ENCODE measurements around the gene PTGFRN. TPM values are rescaled to one million over a fixed set of nuclear protein-coding genes. Genes with fewer than 3 reads are reported as not detected.

Gene PTGFRN
- total RNA-seq, 1 experiment from 2014 or later: 38.7 TPM

DNA sequence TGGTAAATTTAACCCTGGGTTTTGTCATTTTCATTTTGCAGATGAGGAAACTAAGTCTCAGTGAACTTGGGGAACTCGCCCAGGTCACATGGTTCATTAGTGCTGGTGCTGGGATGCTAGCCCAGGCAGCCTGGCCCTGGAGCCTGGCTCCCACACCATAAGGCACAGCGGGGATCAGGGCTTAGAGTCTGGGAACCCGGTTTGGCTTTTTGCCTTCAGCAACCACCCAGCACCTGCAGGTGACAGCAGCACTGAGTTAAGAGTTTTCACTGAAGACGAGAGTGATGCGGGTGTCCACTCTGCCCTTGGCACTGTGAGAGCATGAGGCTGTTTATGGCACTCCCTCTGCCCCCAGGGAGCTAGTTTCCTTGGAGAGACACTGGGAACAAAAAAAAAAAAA, 73.4 kb downstream of the PTGFRN start:
- H3K4me3 Mint-ChIP-seq: no peak overlapping the region
- H3K9me3 Mint-ChIP-seq: no peaks in the 10 kb centered on the region
- POLR2A ChIA-PET: interaction anchor here (0.6 to 0.8 kb wide), 2 partner anchors 68 to 77 kb away, joined by 3 to 4 read pairs; partner anchors contain the start of gene TTF2
- peaks cover 18% of the 10 kb centered on the region for H3K36me3 Mint-ChIP-seq
- CTCF ChIA-PET: interaction anchor here (0.8 to 1.4 kb wide), 5 partner anchors 26 to 408 kb away, joined by 3 to 4 read pairs (median 3); no protein-coding TSS in a partner anchor
- no peaks in the 10 kb centered on the region for H3K27me3 Mint-ChIP-seq (ENCODE audit: low read depth)
- TF ChIP-seq NFATC4 (CRISPR knock-in tag; IDR thresholded peaks at IDR 0.05) (no peak), SOX15 (CRISPR knock-in tag; IDR thresholded peaks at IDR 0.05) (no peak), TEAD1 (CRISPR knock-in tag; IDR thresholded peaks at IDR 0.05) (no peak), EMX1 (CRISPR knock-in tag; IDR thresholded peaks at IDR 0.05) (no peak), ESRRA (CRISPR knock-in tag; IDR thresholded peaks at IDR 0.05; ENCODE audit: borderline replicate concordance) (no peak), GTF2I (CRISPR knock-in tag; conservative IDR thresholded peaks at IDR 0.05) (no peak)
- TF ChIP-seq, protein P1, sequence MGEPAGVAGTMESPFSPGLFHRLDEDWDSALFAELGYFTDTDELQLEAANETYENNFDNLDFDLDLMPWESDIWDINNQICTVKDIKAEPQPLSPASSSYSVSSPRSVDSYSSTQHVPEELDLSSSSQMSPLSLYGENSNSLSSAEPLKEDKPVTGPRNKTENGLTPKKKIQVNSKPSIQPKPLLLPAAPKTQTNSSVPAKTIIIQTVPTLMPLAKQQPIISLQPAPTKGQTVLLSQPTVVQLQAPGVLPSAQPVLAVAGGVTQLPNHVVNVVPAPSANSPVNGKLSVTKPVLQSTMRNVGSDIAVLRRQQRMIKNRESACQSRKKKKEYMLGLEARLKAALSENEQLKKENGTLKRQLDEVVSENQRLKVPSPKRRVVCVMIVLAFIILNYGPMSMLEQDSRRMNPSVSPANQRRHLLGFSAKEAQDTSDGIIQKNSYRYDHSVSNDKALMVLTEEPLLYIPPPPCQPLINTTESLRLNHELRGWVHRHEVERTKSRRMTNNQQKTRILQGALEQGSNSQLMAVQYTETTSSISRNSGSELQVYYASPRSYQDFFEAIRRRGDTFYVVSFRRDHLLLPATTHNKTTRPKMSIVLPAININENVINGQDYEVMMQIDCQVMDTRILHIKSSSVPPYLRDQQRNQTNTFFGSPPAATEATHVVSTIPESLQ (CRISPR knock-in tag; IDR thresholded peaks at IDR 0.05): no peak
- TF ChIP-seq, protein P2, sequence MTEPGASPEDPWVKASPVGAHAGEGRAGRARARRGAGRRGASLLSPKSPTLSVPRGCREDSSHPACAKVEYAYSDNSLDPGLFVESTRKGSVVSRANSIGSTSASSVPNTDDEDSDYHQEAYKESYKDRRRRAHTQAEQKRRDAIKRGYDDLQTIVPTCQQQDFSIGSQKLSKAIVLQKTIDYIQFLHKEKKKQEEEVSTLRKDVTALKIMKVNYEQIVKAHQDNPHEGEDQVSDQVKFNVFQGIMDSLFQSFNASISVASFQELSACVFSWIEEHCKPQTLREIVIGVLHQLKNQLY (CRISPR knock-in tag; IDR thresholded peaks at IDR 0.05): no peak
- TF ChIP-seq, protein P3, sequence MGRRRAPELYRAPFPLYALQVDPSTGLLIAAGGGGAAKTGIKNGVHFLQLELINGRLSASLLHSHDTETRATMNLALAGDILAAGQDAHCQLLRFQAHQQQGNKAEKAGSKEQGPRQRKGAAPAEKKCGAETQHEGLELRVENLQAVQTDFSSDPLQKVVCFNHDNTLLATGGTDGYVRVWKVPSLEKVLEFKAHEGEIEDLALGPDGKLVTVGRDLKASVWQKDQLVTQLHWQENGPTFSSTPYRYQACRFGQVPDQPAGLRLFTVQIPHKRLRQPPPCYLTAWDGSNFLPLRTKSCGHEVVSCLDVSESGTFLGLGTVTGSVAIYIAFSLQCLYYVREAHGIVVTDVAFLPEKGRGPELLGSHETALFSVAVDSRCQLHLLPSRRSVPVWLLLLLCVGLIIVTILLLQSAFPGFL (CRISPR knock-in tag; IDR thresholded peaks at IDR 0.05; ENCODE audit: borderline replicate concordance): no peak
- TF ChIP-seq, protein P4, sequence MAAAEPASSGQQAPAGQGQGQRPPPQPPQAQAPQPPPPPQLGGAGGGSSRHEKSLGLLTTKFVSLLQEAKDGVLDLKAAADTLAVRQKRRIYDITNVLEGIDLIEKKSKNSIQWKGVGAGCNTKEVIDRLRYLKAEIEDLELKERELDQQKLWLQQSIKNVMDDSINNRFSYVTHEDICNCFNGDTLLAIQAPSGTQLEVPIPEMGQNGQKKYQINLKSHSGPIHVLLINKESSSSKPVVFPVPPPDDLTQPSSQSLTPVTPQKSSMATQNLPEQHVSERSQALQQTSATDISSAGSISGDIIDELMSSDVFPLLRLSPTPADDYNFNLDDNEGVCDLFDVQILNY (CRISPR knock-in tag; IDR thresholded peaks at IDR 0.05): no peak
- no peak for ATAC-seq
- DNase-seq (ENCODE audit: low spot score): no peak
- no peak overlapping the region for H3K27ac Mint-ChIP-seq
- H3K4me1 Mint-ChIP-seq: peaks cover 10% of the 10 kb centered on the region

DNA sequence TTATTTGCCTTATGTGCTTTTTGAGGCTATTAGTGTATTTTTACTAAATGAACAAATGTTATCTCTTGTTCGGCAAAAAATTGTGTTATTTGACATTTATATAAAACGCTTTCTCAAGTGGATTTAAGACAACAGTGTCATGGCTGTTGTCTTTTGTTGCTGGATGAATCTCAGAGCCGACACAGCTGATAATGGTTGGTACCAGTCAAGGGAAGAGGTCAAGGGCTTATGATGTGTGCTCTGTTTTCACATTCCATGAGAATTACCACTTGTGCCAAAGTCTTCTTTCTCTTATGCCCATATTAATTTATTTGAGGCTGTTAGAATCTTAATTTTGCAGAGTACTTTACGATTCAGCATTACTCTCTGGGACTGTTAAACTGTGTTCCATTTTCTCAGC, 74.0 kb downstream of the PTGFRN start:
- Mint-ChIP-seq H3K4me3 (no peak overlapping the region), H3K27ac (no peak overlapping the region; the same call in 1 of the 2 replicates), H3K4me1 (peaks cover 10% of the 10 kb centered on the region), H3K36me3 (peaks cover 23% of the 10 kb centered on the region), H3K9me3 (no peaks in the 10 kb centered on the region), H3K27me3 (ENCODE audit: low read depth) (no peaks in the 10 kb centered on the region)
- no peak for TF ChIP-seq GTF2I (CRISPR knock-in tag; conservative IDR thresholded peaks at IDR 0.05)
- no peak for TF ChIP-seq ESRRA (CRISPR knock-in tag; IDR thresholded peaks at IDR 0.05; ENCODE audit: borderline replicate concordance)
- TF ChIP-seq, protein P5, sequence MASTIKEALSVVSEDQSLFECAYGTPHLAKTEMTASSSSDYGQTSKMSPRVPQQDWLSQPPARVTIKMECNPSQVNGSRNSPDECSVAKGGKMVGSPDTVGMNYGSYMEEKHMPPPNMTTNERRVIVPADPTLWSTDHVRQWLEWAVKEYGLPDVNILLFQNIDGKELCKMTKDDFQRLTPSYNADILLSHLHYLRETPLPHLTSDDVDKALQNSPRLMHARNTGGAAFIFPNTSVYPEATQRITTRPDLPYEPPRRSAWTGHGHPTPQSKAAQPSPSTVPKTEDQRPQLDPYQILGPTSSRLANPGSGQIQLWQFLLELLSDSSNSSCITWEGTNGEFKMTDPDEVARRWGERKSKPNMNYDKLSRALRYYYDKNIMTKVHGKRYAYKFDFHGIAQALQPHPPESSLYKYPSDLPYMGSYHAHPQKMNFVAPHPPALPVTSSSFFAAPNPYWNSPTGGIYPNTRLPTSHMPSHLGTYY (CRISPR knock-in tag; IDR thresholded peaks at IDR 0.05): no peak
- TF ChIP-seq, protein P6, sequence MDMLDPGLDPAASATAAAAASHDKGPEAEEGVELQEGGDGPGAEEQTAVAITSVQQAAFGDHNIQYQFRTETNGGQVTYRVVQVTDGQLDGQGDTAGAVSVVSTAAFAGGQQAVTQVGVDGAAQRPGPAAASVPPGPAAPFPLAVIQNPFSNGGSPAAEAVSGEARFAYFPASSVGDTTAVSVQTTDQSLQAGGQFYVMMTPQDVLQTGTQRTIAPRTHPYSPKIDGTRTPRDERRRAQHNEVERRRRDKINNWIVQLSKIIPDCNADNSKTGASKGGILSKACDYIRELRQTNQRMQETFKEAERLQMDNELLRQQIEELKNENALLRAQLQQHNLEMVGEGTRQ (CRISPR knock-in tag; IDR thresholded peaks at IDR 0.05): no peak
- TF ChIP-seq, protein P7, sequence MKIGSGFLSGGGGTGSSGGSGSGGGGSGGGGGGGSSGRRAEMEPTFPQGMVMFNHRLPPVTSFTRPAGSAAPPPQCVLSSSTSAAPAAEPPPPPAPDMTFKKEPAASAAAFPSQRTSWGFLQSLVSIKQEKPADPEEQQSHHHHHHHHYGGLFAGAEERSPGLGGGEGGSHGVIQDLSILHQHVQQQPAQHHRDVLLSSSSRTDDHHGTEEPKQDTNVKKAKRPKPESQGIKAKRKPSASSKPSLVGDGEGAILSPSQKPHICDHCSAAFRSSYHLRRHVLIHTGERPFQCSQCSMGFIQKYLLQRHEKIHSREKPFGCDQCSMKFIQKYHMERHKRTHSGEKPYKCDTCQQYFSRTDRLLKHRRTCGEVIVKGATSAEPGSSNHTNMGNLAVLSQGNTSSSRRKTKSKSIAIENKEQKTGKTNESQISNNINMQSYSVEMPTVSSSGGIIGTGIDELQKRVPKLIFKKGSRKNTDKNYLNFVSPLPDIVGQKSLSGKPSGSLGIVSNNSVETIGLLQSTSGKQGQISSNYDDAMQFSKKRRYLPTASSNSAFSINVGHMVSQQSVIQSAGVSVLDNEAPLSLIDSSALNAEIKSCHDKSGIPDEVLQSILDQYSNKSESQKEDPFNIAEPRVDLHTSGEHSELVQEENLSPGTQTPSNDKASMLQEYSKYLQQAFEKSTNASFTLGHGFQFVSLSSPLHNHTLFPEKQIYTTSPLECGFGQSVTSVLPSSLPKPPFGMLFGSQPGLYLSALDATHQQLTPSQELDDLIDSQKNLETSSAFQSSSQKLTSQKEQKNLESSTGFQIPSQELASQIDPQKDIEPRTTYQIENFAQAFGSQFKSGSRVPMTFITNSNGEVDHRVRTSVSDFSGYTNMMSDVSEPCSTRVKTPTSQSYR (CRISPR knock-in tag; IDR thresholded peaks at IDR 0.05): no peak
- no peak for TF ChIP-seq FOXK1 (CRISPR knock-in tag; IDR thresholded peaks at IDR 0.05)
- no peak for TF ChIP-seq TCF7 (CRISPR knock-in tag; IDR thresholded peaks at IDR 0.05; ENCODE audit: low read depth)
- TF ChIP-seq, protein P8, sequence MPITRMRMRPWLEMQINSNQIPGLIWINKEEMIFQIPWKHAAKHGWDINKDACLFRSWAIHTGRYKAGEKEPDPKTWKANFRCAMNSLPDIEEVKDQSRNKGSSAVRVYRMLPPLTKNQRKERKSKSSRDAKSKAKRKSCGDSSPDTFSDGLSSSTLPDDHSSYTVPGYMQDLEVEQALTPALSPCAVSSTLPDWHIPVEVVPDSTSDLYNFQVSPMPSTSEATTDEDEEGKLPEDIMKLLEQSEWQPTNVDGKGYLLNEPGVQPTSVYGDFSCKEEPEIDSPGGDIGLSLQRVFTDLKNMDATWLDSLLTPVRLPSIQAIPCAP (CRISPR knock-in tag; IDR thresholded peaks at IDR 0.05): no peak
- ChIA-PET POLR2A (no interaction called here), CTCF (interaction anchor here (0.8 to 1.4 kb wide), 5 partner anchors 26 to 409 kb away, joined by 3 to 4 read pairs (median 3); no protein-coding TSS in a partner anchor)
- ATAC-seq (no peak), DNase-seq (ENCODE audit: low spot score) (no peak)

Data from WTC11 (cell line).